NCI-H2171 treated with DMSO at 0.1 percent for 48 hours (cell line): Measurements from ENCODE around the gene ADORA3.
"Not testable (repeated sequence)": the region's sequence is repeated elsewhere in the genome, so short reads cannot be mapped to it uniquely, and the experiment has no call there.

Experiments used
- DNase-seq: peaks from one replicate; lab custom pipeline; 2025; lab: John Stamatoyannopoulos, UW

Gene ADORA3

DNA sequence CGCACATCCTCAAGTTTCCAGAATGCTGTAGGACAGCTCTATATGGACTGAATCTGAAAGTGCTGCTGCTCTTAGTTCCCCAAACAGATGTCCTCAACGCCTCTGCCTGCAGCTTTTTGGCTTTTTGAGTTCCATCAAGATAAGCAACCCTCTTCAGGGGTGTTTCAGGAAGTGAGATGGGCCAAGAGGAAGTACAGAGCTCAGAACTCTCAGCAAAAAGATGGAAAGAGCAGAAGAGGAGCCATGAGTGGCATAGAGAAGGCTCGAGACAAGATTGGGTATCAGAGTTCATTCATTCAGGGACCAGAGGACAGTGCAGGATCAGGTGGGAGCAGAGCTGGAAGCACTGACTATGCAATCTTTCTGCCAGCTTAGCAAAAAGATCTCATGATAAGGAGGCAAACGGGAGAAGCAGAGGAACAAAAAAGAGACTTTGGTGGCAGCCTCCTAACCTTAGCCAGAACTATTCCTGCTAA, at the start of gene ADORA3, which contains the start of gene TMIGD3:
Gene ADORA3, minus strand, starts transcription at position 49 of the 476 bp plus-strand sequence. CDS start 279 bp downstream, outside the sequence.
Gene TMIGD3, minus strand, starts transcription at position 49 of the 476 bp plus-strand sequence. CDS start 279 bp downstream, outside the sequence.
- DNase-seq = no peak

- DNase-seq = no peak
Measured at GRCh38 chr1:111553196-111553595, 49.8 kb upstream of the ADORA3 start.

DNA sequence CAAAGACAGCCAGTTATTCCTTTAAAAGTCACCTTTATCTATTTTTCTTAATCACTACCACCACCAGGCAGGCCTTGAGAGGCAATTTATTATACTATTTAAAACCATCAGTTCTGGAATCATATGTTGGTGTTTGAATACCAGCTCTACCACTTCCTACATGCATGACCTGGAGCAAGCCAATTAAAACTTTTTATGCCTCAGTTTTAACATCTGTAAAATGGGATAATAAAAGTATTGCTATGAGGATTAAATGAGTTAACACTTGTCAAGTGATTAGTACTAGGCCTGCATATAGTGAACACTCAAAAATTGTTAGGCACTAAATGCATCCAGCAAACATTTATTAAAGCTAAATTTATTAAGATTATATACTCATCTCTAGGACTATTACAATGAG, 49.2 kb upstream of the ADORA3 start:
- no peak for DNase-seq

DNA sequence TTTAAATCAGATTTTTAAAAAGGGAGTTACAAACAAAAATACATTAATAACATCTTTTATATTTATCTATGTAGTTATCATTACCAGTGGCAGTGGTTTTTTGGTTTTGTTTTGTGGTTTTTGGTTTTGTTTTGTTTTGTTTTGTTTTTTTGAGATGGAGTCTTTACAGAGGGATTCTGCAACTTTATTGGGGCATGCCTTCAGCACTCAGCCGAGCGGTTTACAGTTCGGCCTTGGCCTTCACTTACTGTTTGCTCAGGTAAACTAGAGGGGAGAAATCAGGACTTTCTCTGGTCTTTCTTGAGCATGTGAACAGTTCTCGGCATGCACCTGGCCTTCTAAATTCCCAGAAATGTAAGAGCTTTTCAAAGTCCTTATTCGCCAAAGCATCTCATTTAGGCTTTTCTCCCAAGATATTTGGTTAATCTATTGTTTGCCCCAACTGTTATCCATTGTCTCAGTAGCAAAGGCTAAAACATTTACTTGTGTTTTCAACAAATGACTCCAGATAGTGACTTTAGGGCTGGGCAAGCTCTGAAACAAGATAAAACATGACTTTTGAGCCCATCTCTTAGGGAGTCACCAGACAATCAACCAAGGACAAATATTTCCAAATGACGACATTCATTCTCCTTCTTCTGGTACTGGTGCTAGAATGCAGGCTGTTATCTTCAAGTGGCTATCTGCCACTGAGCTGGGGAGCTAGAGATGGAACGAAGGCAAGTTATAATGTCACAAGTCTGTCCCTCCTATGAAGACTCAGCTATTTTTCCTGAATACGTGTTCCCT, 48.4 kb upstream of the ADORA3 start:
- no peak for DNase-seq

DNA sequence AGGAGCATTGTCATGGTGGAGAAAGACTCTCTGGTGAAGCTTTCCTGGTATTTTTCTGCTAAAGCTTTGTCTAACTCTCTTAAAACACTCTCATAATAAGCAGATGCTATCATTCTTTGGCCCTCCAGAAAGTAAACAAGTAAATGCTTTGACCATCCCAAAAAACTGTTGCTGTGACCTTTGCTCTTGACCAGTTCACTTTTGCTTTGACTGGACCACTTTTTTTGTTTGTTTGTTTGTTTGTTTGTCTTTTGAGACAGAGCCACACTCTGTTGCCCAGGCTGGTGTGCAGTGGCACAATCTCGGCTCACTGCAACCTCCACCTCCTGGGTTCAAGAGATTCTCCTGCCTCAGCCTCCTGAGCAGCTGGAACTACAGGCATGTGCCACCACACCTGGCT, 44.4 kb upstream of the ADORA3 start:
- DNase-seq = not testable (repeated sequence)

DNA sequence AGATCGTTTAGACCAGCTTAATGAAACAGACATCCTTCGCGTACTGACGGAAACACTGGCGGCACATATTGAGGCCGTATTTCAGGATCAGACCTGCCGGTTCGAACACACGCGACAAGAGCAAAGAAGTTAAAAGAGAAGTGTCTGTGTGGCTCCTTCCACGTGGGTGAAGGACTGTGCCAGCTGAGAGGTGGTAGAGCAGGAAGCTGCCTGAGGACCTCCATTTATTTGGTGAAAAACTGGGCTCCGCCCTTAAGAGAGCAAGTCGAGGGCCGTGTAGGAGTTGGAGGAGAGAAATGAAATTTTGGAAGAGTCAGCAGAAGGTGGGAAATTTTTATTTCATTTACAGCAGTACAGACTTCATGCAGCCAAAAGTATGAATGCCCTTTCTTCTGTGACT, 38.8 kb upstream of the ADORA3 start:
- no peak for DNase-seq

GRCh38 chr1:111541721-111542120, 38.3 kb upstream of the ADORA3 start:
- DNase-seq = no peak

- DNase-seq = no peak
Measured at GRCh38 chr1:111540928-111541327, 37.5 kb upstream of the ADORA3 start.

DNA sequence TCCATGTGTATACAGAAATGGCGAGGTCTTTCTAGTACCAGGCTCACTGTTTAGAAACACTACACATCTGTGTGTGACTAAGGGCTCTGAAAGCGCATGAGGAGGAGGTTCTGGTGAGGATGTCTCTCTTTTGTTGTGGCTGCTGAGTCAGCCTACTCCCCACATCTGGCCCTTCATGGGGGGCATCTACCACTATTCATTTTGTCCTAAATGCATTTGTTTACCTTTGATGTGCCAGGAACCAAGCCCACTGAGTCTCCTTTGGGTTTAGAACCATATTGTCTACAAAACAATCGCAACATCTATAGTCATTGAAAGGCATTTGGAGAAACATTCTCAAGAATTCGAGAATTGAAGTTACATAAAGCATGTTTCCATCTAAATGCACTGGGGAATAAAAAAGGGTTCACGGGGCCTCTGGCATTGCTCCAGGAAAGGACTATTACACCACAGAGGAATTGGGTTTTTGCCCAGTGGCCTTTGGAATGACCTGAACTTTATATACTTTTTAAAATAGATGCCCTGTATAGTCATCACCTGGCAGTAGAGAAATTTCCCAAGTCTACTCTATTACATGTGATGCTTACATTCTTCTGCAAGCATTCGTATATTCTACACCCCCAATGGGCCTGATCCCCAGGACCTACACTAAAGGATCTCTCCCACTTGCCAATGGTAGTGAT, 35.1 kb upstream of the ADORA3 start:
- no peak for DNase-seq

DNA sequence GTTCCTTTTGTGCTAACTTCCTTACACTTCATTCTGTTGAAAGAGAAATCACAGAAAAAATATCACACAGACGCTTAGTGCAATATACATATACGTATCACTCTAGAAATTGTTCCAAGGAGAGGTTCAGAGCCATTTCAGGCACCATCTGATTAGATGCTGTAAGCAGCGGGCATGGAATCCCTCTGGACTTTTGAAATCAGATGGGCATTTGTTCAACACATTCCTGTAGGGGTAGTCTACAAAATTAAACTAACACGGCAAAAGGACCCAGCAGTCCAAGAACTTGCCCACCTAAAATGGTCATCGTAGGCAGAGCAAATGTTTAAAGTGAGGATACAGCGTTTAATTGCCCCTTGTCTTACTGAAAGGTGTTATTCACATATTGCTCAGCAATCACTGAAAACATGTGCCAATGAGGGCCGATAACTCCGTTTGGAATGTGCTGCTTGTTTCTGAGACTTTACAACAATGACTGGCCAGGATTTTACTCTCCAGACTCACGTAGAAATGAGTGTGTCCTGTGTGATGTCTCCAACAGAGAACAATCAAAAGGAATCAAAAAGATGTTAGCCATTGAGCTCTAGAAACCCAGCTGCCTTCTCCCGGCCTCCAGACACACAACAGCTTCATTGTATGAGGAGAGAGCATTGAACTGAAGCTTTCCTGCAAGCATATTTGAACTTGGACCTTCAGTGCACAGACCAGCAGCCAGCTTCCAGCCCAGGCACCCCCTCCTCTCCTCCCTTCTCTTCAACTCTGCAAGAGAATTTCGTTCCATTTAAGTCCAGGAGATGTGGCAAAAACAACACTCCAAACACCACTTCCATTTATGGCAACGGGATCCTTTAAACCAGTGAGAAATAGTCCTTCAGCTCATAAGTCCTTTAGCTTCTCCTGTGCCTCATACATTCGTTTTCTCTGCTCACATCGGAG, 32.1 kb upstream of the ADORA3 start:
- no peak for DNase-seq

DNA sequence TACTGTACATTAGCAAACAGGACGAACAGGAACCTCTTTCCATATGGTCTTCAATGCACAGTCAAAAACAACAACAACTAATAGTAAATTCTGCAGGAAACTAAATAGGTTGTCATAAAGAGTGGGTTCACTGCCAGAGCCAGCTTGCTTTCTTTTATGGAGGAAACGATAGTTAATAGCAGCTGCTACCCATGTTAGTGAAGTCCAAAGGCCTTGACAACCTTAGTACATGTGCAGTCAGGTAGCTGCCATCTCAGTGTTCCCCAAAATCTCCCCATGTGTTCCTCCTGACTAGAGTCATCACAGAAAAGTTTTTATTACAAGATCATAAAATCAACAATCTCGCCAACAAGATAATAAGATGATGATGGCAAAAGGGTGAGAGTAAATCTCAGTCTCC, 16.6 kb upstream of the ADORA3 start:
- DNase-seq = no peak

DNA sequence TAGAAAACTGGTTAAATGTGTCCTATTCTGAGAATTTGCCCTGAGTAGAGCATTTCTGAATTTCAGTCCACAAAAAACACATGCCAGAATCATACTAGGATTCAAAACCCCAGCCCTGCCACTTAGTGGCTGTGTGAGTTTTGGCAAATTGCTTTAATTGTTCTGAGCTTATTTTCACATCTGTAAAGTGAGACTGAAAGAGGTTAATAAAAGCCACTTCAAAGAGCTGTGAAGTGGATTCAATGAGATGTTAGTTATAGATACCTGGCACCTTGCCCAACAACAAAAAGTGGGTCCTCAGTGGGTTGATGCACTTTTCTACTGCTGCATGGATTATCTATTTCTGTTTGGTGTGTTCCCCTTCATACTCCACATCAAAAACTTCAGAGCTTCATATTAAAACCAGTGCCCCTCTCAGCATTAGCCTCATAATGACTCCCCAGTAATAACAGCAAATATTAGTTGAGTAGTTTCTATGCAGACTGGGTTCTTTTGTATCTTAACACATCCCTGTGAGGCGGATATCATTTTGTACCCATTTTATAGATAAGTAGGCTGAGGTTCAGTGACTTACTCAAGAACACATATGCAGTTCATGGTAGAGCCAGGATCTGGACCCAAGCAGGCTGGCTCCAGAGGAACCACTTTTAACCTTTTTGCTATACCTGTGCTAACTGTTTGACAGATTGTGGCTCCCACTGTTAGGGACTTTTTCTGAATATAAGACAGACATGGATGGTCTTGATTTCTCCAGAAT, 14.2 kb upstream of the ADORA3 start:
- peak; percentile 26 for DNase-seq

- DNase-seq = no peak
Measured at GRCh38 chr1:111516005-111516535, 12.6 kb upstream of the ADORA3 start.

DNA sequence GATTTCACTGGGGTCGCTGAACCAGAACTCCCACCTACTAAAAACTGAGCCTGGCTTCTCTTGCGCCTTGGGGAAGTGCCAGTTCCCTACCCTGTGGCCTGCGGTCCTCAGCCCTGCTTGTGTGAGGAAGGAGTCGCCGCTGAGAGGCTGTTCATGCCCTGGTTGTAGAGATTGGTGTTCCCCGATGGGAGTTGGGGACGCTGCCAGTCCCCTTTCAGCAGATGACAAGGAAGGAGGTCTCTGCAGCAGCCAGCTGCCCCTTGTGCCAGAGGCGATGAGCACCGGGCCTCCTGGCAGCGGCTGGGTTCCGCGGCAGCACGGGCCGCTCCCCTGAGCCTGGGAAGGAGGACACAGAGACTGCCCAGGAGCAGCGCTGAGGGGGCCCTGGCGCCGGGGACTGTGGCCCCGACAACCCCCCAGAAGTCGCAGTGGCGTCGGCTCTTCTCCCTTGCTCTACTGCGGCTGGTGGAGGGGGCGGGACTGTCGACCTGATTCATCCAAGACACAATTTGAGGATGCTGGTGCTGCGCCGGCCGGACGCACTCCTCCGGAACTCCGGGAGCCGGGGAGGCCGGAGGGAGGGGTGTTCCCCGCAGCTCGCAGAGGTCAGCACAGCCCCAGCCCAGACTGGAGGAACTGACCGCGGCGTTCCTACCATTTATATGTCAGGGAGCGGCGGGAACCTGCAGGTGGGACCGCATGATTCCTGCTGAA, 12.0 kb upstream of the ADORA3 start:
- no peak for DNase-seq

GRCh38 chr1:111513410-111514020, 10.1 kb upstream of the ADORA3 start:
- DNase-seq = no peak

- no peak for DNase-seq
Measured at GRCh38 chr1:111512931-111513330, 9.5 kb upstream of the ADORA3 start.

DNA sequence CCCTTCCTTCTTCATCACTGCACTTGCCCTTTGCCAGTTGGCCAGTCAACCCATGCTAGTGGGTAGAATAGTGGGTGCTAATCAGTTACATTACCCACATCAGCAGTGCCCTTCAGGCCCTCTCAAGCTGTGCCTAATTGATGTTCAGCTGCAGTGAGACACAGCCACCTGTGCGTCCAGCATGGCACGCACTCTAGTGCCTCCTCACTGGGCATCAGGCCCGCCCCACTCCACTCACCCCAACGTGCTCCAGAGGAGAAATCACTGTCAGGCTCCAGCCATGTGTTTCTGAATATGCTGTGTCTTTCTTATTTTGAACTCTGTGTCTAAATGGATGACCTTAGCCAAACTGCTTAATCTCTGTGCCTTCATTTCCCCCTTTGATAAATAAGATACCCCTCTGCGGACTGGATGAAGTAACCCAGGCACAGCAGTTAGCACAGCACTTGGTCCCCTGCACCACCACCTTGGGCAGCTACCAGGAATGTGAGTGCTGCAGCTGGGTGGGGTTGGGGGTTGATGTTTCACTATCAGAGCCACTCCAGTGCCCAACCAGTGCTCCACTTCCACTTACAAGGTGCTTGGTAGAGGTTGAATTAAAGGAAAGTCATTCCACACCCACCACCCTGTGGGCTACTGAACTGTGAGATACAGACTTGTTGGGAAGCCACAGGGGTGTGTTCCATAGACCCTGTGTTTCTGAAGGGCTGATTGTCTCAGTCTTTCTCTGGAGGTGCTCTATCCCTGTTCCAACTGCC, 8.9 kb upstream of the ADORA3 start:
- DNase-seq = no peak

DNA sequence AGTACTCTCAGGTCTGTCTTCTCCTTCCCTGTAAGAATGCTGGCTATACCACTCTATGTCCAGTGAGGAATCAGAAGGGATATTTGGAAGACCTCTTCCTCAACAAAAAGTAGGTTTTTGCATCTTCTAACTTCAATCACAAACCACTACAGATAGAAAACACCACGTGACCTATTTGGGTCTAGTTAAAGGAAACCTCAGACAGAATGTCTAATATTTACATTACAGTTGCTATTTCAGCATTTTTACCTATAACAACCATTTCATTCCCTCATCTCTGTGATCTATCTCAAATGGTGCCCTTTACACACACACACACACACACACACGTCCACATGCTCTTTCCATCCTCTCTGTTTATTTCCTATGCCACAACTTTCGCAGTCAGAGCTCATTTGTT, 7.9 kb upstream of the ADORA3 start:
- DNase-seq = no peak

DNA sequence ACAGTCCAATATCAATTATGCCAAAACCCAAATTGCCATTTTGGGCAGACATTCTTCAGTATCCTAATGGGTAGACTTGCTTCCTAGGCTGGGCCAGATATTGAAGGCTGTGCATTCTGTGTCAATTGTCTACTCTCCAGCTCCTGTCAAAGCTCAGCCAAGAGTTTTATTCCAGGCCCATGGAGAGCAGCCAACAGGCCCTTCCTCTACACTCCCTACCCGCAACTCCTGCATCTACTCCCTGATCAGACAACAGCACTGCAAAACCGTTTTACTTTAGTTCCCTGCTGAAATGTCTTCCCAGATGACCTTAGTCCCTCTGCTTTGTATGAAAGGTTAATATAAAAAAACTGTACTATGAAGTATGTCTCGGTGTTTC, 6.6 kb upstream of the ADORA3 start:
- DNase-seq = no peak
